ENCODE measurements around the gene SRPK1.
A peak's percentile ranks its signal among the peaks of the same experiment; 100 is the strongest.

SRPK1 gene

GRCh38 chr6:35898003-35898402 lies 22.9 kb downstream of the SRPK1 start:
- DNase-seq (ENCODE audit: low read depth): no peak

DNA sequence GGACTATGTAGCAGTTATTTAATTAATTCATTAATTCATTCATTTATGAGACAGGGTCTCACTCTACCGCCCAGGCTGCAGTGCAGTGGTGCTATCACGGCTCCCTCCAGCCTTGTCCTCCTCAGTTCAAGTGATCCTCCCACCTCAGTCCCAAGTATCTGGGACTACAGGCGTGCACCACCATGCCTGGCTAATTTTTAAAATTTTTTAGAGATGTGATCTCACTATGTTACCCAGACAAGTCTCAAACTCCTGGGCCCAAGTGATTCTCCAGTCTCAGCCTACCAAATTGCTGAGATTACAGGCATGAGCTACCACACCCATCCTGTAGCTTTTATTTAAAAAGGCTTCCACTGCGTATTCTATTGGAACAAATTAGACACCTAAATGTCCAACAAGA lies 23.4 kb downstream of the SRPK1 start:
- DNase-seq (ENCODE audit: low read depth): no peak

GRCh38 chr6:35897036-35897435 lies 23.9 kb downstream of the SRPK1 start:
- DNase-seq (ENCODE audit: low read depth): no peak

GRCh38 chr6:35896228-35896627 lies 24.7 kb downstream of the SRPK1 start:
- DNase-seq (ENCODE audit: low read depth): no peak

- no peak for DNase-seq (ENCODE audit: low read depth)
Observed at GRCh38 chr6:35895560-35895959, 25.3 kb downstream of the SRPK1 start.

GRCh38 chr6:35894776-35895175 lies 26.1 kb downstream of the SRPK1 start:
- DNase-seq (ENCODE audit: low read depth): no peak

- no peak for DNase-seq (ENCODE audit: low read depth)
Observed at GRCh38 chr6:35893246-35893645, 27.7 kb downstream of the SRPK1 start.

DNA sequence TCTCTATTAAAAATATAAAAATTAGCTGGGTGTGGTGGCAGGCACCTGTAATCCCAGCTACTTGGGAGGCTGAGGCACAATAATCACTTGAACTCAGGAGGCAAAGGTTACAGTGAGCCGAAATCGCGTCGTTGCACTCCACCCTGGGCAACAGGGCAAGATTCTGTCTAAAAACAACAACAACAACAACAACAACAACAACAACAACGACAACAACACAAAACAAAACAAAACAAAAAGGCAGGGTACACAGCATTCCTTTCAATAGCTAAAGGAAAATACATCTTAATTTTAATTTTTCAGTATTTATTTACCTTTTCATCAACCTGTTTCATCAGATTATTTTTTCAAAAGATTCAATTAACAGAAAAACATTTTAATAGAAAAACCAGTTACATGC lies 28.4 kb downstream of the SRPK1 start:
- DNase-seq (ENCODE audit: low read depth): no peak

DNA sequence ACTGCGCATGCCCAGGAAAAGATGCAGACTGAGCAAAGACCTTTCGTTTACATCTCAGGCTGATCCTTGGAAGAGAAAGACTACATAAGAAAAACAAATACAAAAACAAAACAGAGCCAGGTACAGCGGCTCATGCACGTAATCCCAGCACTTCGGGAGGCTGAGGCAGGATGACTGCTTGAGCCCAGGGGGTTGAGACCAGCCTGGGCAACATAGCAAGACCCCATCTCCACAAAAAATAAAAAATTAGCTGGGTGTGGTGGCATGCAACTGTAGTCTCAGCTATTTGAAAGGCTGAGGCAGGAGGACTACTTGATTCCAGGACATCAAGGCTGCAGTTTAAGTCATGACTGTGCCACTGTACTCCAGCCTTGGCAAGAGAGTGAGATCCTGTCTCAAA lies 41.7 kb downstream of the SRPK1 start:
- no peak for DNase-seq (ENCODE audit: low read depth)

GRCh38 chr6:35876902-35877301 lies 44.0 kb downstream of the SRPK1 start:
- DNase-seq (ENCODE audit: low read depth): no peak

DNA sequence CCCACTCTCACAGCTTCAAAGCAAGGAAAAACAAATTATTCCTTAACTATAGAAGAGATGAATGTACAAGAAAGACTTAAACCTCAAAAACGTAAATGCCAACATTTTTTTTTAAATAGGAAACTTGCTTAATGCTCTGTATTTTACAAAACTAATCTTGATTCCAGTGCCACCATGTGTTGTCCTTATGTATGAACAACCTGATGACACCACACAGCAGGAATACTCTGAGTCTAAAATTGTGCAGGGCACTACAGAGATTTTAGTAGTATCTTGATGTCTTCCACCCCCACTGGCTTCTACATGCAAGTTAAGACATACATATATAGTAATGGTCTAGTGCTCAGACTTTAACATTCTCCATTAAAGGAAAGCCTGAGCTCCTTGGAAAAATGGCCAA lies 46.2 kb downstream of the SRPK1 start:
- no peak for DNase-seq (ENCODE audit: low read depth)

- no peak for DNase-seq (ENCODE audit: low read depth)
Observed at GRCh38 chr6:35859367-35859766, 61.5 kb downstream of the SRPK1 start.

GRCh38 chr6:35857853-35858252 lies 63.0 kb downstream of the SRPK1 start:
- DNase-seq (ENCODE audit: low read depth): no peak

GRCh38 chr6:35856250-35856649 lies 64.6 kb downstream of the SRPK1 start:
- DNase-seq (ENCODE audit: low read depth): no peak

GRCh38 chr6:35852994-35853393 lies 67.9 kb downstream of the SRPK1 start:
- DNase-seq (ENCODE audit: low read depth): no peak

DNA sequence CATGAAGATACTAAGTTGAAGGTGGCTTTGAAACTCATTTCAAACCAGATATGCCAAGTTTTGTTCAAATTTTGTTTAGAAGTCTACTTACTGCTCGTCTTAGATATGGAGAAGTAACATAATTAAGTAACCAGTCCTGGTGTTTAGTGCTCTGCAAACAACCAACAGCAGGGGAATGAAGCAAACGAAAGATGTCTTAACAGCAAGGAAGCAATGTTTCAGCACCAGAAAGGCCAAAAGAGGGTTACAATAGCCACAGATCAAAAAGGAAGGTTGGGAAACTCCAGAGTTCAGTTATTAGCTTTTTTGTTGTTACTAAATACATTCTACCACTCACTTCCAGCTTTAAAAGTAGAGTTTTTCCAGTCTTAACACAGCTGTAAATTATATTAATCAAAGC lies 70.7 kb downstream of the SRPK1 start:
- no peak for DNase-seq (ENCODE audit: low read depth)

DNA sequence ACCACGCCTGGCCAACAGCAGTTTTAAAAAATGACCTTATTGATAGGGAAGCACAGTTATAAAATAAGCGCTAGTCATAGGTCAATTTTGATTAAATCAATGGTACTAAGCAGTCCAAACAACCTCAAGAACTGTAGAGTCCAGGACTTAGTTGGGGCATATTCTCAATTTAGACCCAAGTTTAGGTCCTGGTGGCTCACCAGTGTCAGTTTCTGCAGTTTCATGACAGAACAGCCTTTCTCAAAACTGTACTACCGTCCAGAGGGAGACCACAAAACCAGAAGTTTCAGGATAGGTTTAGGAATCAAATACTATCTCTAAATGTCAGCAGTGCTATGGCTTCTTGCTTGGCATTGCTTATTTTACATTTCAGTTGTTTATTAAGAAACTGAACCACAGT lies 76.6 kb downstream of the SRPK1 start:
- no peak for DNase-seq (ENCODE audit: low read depth)

DNA sequence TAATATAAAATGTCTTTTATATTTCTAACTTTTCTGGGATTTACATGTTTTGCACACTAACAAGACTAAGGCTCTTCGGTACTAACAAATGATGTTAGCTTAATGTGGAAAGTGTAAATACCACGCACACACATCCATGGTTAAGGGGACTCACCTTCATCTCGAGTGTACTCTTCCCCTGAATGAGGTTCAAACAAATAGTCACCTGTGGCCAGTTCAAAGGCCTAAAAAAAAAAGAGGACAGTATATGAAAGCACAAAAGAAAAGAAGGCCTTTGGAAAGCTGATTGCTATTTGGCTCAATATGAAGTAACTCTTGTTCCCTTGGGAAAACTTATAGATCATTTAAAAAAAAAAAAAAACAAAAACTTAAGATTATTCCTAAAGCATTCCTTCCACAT lies 78.5 kb downstream of the SRPK1 start:
- no peak for DNase-seq (ENCODE audit: low read depth)

- no peak for DNase-seq (ENCODE audit: low read depth)
Observed at GRCh38 chr6:35839019-35839418, 81.9 kb downstream of the SRPK1 start.

GRCh38 chr6:35833536-35833935 lies 87.4 kb downstream of the SRPK1 start:
- peak; percentile 14 for DNase-seq (ENCODE audit: low read depth)

GRCh38 chr6:35831257-35832007 lies 89.5 kb downstream of the SRPK1 start:
- DNase-seq (ENCODE audit: low read depth): no peak

DNA sequence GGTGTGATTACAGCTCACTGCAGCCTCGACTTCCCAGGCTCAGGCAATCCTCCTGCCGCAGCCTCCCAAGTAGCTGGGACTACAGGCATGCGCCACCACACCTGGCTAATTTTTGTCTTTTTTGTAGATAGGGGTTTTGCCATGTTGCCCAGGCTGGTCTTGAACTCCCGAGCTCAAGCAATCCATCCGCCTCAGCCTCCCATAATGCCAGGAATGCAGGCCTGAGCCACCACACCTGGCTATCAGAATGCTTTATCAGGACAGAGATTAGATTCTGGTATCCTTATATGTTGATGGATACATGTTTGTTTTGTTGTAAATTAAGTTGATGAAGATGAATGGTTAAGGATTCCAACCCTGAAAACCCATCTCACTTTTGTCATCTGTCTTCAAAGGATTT lies 91.6 kb downstream of the SRPK1 start:
- DNase-seq (ENCODE audit: low read depth): no peak

DNA sequence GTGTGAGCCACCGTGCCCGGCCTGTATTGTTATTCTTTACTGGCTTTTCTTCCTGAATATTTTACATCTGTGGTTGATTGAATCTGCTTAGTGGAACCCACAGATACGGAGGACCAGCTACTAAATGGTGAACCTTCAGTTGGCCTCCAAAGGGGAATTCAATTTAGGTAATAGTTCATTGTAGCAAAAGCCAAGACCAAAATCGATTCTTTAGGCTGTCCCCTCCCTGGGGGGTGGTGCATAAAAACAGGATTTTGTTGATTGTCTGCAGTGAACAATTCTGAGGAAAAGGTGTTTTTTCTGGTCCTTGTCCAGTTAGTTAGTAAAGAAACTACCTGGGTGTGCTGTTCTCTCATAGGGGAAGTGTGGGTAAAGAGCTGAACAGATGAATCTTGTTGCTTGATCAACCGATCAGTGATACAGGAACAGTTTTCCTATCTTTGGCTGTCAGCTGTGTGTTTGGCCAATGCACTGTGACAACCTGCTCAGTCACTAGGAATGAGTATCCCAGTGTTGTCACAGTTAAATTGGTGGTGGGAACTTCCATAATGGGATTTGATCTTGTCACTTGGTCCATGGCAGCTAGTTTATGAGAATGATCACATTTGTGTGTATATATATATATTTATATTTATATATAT lies 96.2 kb downstream of the SRPK1 start:
- DNase-seq (ENCODE audit: low read depth): no peak

DNA sequence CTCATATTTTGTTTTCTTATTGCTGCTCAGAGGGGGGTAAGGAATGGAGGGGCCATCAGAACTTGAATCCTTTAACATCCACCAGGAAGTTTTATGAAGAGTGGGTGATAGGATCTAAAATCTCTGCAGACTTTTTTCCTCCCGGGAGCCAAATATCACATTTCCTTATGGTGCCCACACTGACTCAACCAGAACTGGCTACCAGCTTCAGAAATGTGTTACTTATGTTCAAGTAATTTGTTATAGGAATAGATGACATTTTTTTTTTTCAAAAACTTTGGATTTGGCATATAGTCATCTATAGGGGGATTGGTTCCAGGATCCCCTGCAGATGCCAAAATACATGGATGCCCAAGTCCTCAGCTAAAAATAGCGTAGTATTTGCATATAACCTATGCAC lies 97.3 kb downstream of the SRPK1 start:
- DNase-seq (ENCODE audit: low read depth): no peak
